Measurements from ENCODE around the gene PPP1R16B. TPM values are rescaled to one million over a fixed set of nuclear protein-coding genes. Genes with fewer than 3 reads are reported as not detected.

PPP1R16B gene
- total and polyA plus RNA-seq, 2 of the 8 experiments (the other 6 are each of a cell fraction or from before 2014, with no cell fraction given), result 2.6 to 8.9 TPM

- Histone ChIP-seq H2BK20ac (ENCODE audit: low read length) (no peak overlapping the region), H3K79me2 (ENCODE audit: control insufficient read depth in 1 of 2, insufficient read depth in 2 of 2, low read length in 2 of 2) (no peaks in the 10 kb centered on the region), H3K4ac (replicated peaks; ENCODE audit: insufficient read length, low read depth, low read length) (no peak overlapping the region), H3K27me3 (replicated peaks in 1 of 4; ENCODE audit: control insufficient read depth in 3 of 4, extremely low read depth in 1 of 4, insufficient read depth in 3 of 4, low read length in 3 of 4) (no peaks in the 10 kb centered on the region; a peak in 1 of 7 replicates), H4K91ac (replicated peaks; ENCODE audit: insufficient read length, low read length) (no peak overlapping the region), H3K79me1 (ENCODE audit: low read depth, low read length) (no peaks in the 10 kb centered on the region), H3K9me3 (ENCODE audit: insufficient read depth in 2 of 2, low read depth in 1 of 2, low read length in 1 of 2) (no peaks in the 10 kb centered on the region), H2BK15ac (ENCODE audit: low read length) (no peak overlapping the region), H3K27ac (ENCODE audit: low read depth, low read length) (no peak overlapping the region), H4K8ac (ENCODE audit: extremely low read depth, insufficient read depth, low read length) (no peak overlapping the region), H3K23ac (ENCODE audit: insufficient read length) (no peak overlapping the region), H2AFZ (ENCODE audit: low read length) (no peak overlapping the region), H4K20me1 (replicated peaks in 1 of 2; ENCODE audit: control insufficient read depth in 1 of 2, insufficient read depth in 2 of 2, low read length in 2 of 2) (no peaks in the 10 kb centered on the region), H3K23me2 (ENCODE audit: low read depth, low read length) (no peaks in the 10 kb centered on the region), H3K4me2 (ENCODE audit: insufficient read depth in 1 of 2, low read depth in 2 of 2, low read length in 2 of 2) (no peak overlapping the region), H3K56ac (replicated peaks; ENCODE audit: insufficient read length, low read depth, low read length) (no peak overlapping the region), H3K4me3 (ENCODE audit: extremely low read depth in 1 of 4, insufficient read depth in 2 of 4, low read depth in 3 of 4, low read length in 4 of 4) (no peak overlapping the region), H3K9ac (replicated peaks in 1 of 4; ENCODE audit: extremely low read depth in 1 of 4, low read depth in 3 of 4, low read length in 3 of 4) (no peak overlapping the region), H2BK5ac (ENCODE audit: low read depth, low read length) (no peak overlapping the region; the same call in 1 of the 2 replicates), H4K5ac (ENCODE audit: insufficient read length, low read depth, low read length) (no peak overlapping the region), H2AK5ac (ENCODE audit: low read depth, low read length) (no peak overlapping the region), H3K4me1 (replicated peaks in 1 of 4; ENCODE audit: control insufficient read depth in 3 of 4, insufficient read depth in 4 of 4, low read length in 3 of 4) (no peaks in the 10 kb centered on the region; a peak in 1 of 7 replicates), H3K36me3 (ENCODE audit: control insufficient read depth in 2 of 4, insufficient read depth in 4 of 4, low read length in 3 of 4) (no peaks in the 10 kb centered on the region; a peak in 2 of 8 replicates), H3K14ac (ENCODE audit: insufficient read length) (no peak overlapping the region), H2BK12ac (ENCODE audit: low read depth, low read length) (no peak overlapping the region), H2BK120ac (replicated peaks; ENCODE audit: low read depth, low read length) (no peak overlapping the region), H3K18ac (ENCODE audit: extremely low read depth, low read length) (no peak overlapping the region)
- POLR2A ChIA-PET (ENCODE audit: partially characterized antibody), result interaction anchor here (1.4 kb wide), 2 partner anchors 9 to 41 kb away, joined by 3 to 4 read pairs; partner anchors contain the start of gene DHX35
- no peak for FAIRE-seq
- WGBS, 2 experiments (ENCODE audit: extremely low coverage in 1 of 2, insufficient coverage in 1 of 2, insufficient read length in 1 of 2, insufficient replicate concordance in 2 of 2, low coverage in 1 of 2, low lambda C conversion rate in 2 of 2, missing lambda C conversion rate in 1 of 2), result 87% methylated on average over 9 of the region's 9 CpGs; no CpG with 5 or more reads in 1 of the 2 experiments
- DNase-seq (ENCODE audit: low read depth in 1 of 2, low spot score in 2 of 2), result no peak
- TF ChIP-seq PHF8 (conservative IDR thresholded peaks at IDR 0.05; ENCODE audit: low read depth, low read length) (no peak), KDM5A (IDR thresholded peaks at IDR 0.05; ENCODE audit: low read length) (no peak), TEAD4 (IDR thresholded peaks at IDR 0.05; ENCODE audit: low read depth, low read length) (no peak), RXRA (IDR thresholded peaks at IDR 0.05; ENCODE audit: insufficient read depth, low read depth, low read length) (no peak), TBP (IDR thresholded peaks at IDR 0.05; ENCODE audit: low read depth, low read length) (no peak), CEBPB (IDR thresholded peaks at IDR 0.05; ENCODE audit: low read depth, low read length) (no peak), RAD21 (IDR thresholded peaks at IDR 0.05 in 1 of 2, conservative IDR thresholded peaks at IDR 0.05 in 1 of 2; ENCODE audit: low read depth in 2 of 2, low read length in 2 of 2) (no peak), POLR2A (IDR thresholded peaks at IDR 0.05; ENCODE audit: control extremely low read depth in 1 of 2, low read depth in 2 of 2, low read length in 2 of 2) (no peak), CHD1 (IDR thresholded peaks at IDR 0.05; ENCODE audit: low read depth, low read length) (no peak), SAP30 (IDR thresholded peaks at IDR 0.05; ENCODE audit: insufficient read depth, insufficient replicate concordance, low read length) (no peak), RNF2 (IDR thresholded peaks at IDR 0.05; ENCODE audit: borderline replicate concordance, low read depth, low read length, missing control alignments, poor library complexity, severe bottlenecking) (no peak), JUND (IDR thresholded peaks at IDR 0.05; ENCODE audit: low read length) (no peak), CTBP2 (IDR thresholded peaks at IDR 0.05; ENCODE audit: borderline replicate concordance, insufficient read depth, insufficient read length, low read length) (no peak)
- TF ChIP-seq, protein P1, sequence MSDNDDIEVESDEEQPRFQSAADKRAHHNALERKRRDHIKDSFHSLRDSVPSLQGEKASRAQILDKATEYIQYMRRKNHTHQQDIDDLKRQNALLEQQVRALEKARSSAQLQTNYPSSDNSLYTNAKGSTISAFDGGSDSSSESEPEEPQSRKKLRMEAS (IDR thresholded peaks at IDR 0.05), result no peak
- CTCF ChIA-PET (ENCODE audit: partially characterized antibody), result interaction anchor here (0.6 to 4.0 kb wide), 6 partner anchors 9 to 594 kb away, joined by 3 to 17 read pairs (median 4); no protein-coding TSS in a partner anchor
Observed at GRCh38 chr20:38920851-38921250, 115.4 kb downstream of the PPP1R16B start.
